Middle frontal gyrus (tissue), 1 donor: ENCODE data around the gene KCNJ15.

Source experiments
- DNase-seq: peaks from one replicate; pipeline ENCODE4 v3.0.0-alpha.2; 2015; ENCODE audit warnings: low spot score; ENCODE audit errors: extremely low spot score

The KCNJ15 gene

DNA sequence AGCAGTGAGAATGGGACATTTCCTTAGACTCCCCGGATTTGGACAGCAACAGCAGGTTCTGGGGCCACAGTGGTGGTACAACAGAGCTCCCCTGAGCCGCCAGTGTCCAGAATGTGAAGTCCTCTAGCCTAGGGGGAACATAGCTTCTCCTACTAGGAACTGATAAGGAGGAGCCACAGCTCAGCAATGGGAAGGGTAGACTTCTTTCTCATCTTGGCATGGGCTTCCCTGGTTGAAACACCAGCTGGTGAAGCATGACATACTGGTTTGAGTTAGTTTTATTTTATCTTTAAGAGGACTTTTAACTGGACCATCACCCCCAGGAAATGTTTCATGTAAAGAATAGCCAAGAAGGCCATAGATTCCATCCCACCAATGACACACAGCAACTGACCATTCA, 68.4 kb downstream of the KCNJ15 start:
- no peak for DNase-seq

DNA sequence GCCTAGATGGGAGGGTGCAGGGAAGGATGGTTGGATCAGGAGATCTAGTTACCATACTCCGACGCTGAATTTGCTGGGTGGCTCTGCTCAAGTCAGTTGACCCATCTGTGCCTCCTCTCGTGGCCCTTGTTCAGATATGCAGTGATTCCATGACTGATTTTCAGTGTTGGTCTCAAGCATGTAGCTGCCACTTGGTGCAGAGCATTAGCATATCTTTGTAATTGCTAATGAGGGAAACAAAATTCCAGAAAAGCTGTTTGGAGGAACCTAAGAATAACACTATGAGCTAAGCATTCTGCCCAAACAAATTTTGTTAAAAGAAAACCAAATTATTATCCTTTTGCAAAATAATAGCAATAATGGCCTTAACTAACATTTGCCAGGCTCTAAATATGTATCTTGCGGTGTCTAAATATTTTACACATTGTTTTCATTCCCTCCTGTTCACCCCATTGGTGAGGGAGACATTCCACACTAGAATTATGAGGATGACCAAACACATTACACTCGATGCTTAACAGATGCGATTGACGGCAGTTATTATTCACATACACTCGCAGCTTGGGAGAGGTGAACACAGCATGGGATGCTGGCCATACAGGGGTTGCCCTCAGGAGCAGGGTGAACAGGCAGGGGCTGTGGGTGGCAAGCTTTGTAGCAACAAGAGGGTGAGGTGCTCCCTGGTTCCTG, 69.1 kb downstream of the KCNJ15 start:
- no peak for DNase-seq

DNA sequence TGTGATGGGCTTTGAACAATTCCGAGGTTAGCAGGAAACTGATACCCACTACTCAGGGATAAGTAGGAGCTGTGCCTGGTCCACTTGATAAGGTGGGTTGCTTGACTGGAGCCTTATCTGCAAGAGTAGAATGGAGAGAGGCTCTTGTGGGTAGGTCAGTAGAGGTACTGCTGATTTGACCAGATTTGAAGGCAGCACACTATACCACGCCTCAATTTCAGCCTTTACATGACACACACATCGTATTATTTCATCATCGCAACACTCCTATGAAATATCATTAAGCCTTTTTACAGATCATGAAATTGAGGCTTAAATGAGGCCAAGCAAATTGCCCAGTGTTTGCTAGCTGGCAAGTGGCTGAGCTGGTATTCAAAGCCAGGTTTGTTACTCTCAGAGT, 69.6 kb downstream of the KCNJ15 start:
- DNase-seq = no peak

DNA sequence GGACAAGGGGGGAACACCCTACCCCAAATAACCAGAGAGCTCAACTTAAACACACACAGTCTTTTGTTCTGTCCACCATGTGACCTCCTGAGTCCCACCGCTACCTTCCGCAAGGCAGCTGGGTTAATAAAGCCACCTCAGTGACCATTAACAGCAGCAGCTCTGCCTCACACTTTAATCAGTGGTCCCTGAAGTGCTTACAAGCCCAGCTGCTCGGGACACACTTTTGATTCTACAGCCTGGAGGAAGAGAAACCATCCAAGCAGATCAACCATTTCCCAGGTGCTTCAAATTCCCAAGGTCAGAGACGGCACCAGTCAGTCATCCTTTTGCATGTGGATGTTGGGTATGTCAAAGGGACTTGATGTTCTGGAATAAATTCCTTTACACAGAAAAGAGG, 70.1 kb downstream of the KCNJ15 start:
- no peak for DNase-seq

DNA sequence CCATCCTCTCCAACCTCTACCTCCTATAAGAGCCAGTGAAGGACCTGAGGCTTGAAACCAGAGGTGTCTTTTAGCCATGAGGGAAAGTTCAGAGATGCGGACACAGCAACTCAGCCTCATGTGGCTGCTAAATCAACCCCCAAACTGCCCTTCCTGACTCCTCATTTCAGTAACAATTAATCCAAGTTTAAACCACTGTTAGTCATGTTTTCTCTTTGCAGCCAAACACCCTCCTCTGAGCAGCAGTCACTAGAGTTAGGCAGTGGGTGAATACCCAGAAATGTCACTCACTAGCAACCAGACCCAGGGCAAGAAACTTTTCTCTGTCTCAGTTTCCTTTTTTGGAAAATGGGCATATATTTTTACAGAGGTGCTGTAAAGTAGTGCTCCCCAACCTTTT, 71.2 kb downstream of the KCNJ15 start:
- no peak for DNase-seq

DNA sequence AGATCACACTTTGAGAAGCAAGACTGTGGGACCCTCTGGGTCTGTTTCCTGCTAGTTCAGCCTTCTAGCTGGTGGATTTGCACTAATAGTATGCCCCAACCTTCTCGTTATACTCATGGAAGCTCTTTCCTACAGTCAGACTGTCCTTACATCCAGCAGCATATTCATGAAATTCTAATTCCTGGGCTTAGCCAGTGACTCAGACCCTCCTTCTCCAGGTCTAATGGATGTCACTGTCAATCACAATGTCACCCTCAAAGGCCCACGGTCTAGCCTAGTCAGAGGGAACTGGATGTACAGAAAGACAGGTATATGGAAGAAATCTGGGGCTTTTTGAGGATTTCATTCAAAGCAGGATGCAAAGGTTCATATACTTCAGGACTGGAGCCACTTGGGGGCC, 72.4 kb downstream of the KCNJ15 start:
- DNase-seq = no peak

DNA sequence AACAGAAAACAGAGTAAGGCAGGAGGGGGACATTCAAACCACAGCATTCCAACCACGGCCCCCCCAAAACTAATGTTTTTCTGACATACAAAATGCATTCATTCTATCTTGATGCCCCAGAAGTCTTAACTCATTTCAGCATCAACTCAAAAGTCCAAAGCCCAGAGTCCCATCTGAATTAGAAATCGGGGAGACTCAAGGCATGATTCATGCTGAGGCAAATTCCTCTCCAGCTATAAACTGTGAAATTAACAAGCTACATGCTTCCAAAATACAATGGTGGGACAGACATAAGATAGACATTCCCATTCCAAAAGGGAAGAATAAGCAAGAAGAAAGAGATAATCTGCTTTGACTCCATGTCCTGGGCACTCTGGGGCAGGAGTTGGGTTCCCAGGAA, 73.9 kb downstream of the KCNJ15 start:
- DNase-seq = no peak

DNA sequence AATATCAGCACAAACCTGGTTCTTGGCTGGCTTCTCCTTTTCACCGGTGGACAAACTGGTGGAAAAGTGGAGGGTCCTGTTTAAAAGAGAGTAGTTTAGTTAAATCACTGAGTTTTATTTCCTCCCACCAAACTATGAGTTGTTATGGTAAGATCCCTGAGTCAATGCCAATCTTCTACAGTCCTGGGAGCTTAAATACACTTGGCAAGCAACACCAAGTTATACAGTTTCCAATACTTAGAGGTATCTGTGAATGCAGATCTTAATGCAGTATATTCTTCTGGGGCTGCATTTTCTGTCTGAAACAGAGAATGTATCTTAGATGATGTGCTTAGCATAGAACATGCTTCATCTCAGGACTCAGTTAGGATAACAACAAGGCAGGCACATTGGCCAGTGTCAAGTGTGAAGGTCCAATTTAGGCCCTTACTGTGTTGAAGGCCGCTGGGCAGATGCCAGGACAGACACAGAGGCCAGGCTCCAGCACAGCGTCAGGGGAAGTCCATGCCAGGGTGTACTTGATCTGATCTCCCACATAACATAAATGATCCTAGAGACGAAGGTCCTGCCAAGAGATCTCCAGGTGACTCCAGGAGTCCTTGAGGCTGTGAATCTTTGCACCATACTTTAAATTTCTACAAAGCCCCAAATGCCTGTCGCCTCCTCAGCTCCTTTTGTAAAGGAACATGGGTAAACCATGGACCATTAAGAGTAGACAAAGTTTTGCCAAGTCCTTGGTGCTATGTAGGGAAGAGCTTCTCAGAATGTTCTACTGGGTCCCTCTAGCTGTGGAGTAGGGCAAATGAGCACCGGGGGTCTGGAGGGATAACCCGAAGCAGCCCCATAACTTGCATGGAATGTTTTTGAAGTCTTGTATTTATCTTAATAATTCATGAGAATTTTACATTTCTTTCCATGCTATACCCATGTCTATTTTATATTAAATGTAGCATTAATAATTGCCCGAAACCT, 76.8 kb downstream of the KCNJ15 start:
- DNase-seq = no peak

DNA sequence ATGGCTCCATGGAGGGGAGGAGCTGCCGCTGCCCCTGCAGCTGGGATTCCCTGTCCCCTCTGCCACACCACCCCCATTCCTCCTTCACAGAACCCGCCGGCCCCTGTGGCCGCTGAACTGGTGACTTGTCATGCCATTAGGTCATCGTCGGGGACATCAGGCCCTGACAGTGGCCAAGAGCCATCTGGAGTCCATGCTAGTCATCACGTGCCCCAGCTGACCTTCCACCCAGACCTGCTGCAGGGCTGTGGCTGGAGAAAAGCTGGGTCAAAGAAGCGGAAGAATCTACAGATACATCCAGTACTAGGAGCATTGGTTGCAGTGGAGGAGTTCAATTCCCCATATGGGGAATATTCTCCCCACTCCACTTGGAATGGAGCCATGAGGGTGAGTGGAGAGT, 78.1 kb downstream of the KCNJ15 start:
- DNase-seq = no peak

DNA sequence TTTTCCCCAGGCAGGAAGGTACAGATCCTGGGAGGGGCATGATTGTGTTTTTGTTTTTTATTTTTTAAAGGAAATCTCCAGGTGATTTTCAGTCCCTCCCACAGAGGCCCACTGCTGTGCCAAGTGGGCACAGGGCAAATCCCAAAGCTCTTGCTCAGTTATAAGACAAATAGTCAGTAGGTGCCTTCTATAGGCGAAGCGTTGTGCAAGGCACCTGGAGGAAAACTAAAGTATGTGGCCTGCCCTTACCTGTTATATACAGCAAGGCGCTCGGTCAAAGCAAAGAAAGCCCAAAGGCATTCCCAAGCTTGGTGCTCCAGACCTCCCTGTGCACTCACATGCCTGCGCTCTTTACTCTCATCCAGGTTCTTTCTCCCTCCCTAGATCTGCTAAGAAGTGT, 81.0 kb downstream of the KCNJ15 start:
- DNase-seq = no peak

DNA sequence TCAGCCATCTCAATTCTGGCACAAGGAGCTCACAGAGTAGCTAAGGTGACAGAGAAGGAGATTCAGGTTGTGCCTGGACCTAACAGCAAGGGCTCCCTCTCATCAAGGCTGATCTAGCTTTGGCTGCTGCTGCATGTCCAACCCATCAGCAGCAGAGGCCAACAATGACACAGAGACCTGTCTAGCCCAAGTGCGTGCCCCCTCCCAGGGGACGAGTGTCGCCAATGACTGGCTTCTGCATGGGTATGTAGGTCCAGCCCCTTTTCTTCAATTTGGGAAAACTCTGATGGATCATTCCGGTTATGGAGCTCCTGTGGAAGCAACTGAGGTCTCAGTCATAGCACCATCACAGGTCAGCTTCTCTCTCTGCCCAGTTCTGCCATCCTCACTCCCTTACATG, 83.3 kb downstream of the KCNJ15 start:
- no peak for DNase-seq

DNA sequence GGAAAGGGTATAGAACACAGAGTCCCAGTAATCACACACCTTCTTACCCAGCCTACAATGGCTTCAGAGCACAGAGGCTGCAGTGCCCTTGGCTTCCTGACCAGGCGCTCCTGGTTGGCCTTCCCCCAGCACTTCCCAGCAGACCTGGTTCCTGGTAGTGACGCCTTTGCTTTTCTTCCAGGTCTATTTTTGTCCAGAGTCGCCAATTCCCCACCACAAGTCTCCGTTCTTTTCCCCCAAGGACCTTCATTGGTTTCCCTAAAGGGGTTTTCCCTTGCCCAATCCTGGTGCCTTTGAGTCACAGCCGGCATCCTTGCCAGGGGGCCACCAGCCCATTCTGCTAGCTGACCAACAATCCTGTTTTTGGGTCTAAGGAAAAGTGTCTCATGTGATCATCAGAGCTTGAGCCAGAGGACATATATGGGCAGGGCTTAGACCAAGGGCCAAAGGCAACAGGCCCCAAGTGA, 84.8 kb downstream of the KCNJ15 start:
- DNase-seq = no peak

DNA sequence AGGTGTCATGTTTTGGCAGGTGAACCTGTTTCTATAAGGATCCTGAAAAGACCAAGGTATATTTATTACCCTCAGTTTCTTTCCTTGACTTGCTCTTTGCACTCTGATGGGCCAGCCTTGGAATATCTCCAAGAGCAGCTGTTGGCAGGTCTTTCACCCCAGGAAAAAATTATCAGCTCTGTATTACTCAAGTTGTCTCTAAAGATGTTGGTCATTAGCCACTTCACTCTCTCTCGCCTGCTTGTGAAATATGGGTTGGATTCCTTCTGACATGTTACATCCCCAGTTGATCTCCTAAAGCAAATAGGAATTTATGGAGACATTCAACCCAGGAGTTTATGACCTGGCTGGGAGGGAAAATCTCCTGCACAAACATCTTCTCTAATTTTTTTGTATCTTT, 85.9 kb downstream of the KCNJ15 start:
- no peak for DNase-seq

DNA sequence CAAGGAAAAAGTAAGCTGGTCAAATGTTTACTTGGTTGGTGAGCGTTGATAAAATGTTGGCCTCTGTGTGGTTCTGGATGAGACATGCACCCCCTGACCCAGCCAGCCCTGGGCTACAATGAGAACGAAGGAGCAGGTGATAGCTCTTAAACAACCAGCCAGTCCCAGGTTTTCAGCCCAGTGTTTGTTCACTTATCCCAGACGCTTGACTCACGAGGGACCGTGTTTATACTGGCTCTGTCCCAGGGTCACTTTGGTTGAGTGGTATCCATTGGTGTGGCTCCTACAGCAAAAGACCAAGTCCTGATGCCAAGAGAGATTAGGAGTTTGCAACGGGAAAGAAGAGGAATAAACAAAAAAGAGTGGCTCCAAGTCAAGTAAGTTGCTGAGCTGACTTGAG, 86.9 kb downstream of the KCNJ15 start:
- no peak for DNase-seq

DNA sequence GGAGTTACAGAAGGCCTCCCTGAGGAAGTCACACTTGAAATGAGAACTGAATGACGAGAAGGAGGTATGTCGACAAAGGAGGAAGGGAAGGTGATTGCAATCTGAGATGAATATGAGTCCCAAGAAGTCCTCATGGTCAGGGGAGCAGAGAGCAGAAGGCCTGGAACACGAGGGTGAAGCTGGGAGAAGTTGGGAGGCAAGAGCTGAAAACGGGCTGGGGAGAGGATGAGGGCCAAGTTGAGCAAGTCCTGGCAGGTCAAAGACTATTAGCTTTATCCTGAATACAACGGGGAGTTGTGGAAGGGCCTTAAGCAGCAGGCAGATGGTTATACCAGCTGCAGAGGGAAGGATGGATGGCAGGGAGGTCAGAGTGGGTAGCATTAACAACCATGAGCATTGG, 89.5 kb downstream of the KCNJ15 start:
- no peak for DNase-seq

DNA sequence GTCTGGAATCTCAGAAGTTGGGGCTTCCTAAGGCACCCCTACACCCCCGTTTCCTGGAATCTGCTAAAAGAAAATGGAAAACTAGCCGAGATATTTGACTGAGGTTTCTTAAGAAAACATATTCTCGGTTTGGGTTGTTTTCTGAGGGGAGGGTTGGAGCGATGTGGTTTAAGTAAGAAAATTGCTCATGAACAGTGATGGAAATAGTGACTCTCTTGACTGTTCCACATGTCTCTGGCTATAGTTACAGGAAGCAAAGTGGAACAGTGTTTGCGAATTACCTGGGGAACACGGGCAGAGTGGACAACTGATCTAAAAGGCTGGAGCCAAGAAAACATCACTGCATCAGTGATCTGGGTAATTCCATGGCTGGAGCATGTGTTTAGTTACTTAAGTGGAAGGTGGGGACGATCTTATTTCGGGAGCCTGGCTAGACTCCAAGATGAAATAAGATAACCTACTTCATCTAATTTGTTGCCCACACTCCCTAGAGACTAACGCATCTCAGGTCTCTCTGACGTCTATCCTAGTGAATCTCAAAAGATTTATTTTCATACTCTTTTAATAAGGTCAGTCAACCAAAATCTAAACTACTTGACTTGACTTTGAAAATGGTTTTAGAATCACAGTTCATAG, 92.4 kb downstream of the KCNJ15 start:
- no peak for DNase-seq

DNA sequence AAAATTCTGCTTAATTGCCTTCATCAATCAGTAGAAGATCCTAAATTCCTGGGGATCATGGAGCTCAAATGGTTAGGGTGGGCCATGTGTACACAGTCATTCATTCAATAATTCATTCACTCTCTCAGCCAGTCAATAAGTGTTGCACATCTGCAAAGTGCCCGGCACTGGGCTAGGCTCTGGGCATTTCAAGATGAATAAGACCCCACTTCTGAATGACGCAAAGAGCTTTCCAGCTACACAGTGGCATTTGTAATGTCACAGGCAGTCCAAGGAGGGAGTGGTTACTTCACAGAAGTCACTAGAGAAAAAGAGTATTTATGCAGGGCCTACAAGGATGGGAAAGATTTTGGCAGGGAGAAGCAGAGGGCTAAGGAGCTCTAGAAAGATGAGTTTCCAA, 93.2 kb downstream of the KCNJ15 start:
- no peak for DNase-seq

DNA sequence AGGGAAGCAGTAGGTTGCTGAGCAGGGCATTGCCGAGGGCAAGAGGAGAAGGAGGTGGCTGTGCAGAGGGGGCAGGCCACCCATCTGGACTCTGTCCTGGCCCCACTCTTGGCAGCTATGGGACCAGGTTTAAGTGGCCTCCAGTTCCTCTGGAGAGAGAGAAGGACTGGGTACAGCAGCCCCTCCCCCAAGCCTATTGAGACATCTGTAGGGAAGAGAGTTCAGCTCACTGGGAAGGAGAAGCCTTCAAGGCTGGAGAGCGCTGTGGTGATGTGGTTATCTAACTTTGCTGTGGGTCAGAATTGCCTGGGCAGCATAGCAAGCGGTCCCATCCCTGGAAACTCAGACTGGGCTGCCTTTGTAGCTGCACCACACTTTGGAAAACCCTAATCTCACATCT, 93.9 kb downstream of the KCNJ15 start:
- no peak for DNase-seq

DNA sequence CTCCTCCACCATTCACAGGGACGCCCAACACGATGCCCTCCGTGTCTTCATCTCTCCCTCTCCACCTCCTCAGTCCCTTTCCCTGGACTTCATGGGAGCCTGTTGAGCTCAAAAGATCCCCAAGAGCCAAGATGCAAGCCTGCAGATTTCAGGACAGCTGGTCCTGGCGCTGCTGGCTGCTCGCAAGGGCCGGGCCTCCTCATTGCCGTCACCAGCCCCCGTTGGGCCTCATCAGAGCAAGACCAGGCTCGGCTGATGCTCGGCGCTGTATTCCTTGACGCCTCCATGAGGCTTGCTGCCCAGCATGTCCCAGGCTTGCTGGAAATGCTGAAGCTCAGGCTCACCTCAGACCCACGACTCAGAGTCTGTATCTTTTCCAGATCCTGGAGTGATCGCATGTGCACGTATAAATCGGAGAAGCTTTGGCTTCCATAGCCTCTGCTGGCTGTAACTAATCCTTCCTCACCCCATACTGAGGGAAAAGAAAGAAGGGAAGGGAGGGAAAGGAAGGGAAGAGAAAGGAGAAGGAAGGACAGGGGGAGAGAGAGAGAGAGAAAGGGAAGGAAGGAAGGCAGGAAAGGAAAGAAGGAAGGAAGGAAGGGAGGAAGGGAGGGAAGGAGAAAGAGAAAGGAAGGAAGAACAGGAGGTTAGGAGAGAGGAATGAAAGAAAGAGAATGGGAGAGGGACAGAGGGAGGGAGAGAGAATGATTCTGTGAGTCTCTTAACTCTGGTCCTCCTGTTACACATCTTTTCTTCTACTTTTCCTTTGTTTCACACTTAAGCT, 94.6 kb downstream of the KCNJ15 start:
- DNase-seq = no peak

DNA sequence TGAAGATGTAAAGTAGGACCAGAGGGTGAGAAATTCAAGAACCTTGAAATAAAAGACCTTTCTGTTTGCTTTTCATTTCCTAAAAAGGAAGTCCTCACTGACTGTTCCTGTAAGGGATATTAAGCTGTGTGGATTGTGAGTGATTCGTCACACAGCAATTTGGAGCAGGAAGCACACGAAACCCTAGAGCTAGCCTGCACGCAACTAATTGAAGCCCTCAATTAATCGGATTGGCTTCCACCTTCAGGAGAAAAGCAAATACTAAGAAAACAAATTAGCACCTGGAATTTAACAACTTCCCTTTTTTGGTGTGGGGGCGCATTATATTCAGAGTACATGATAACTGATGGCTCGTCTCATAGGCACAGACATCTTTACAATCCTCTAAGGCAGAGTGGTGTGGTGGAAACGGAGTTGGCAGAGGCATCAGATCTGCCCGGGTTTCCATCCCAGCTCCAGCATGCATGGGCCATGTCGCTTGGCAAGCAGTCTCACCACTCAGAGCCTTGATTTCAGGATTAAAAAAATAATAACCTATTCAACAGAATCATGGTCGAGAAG, 95.2 kb downstream of the KCNJ15 start:
- DNase-seq = no peak
